ENCODE measurements around the gene KCNAB1.

KCNAB1 gene

DNA sequence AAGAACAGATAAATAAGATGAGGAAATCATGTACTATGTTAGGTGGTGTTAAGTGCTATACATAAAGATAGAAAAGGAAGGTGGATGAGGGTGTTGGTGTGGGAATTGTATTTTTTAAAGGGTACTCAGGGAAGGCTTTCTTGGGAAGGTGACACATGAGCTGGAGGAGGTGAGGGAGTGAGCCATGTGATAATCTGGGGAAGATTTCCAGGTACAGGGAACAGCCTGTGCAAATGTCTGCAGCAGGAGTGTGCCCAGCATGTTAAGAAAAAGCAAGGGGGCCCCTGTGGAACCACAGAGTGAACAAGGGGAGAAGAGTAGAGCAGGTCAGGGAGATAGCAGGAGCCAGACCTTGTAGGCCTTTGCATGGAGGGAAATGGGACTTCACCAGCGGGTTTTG lies 258.9 kb downstream of the KCNAB1 start:
- Histone ChIP-seq H3K27ac (ENCODE audit: low read depth, low read length) (no peak overlapping the region), H3K9ac (ENCODE audit: low read length) (no peak overlapping the region), H3F3A (ENCODE audit: insufficient read depth) (no peaks in the 10 kb centered on the region), H3K9me3 (ENCODE audit: insufficient read depth, low read length) (no peaks in the 10 kb centered on the region), H3K27me3 (ENCODE audit: low read length) (no peaks in the 10 kb centered on the region), H2AFZ (ENCODE audit: low read depth, low read length, severe bottlenecking) (no peak overlapping the region), H3K36me3 (ENCODE audit: low read length) (no peaks in the 10 kb centered on the region), H3K79me2 (ENCODE audit: insufficient read depth, low read length) (no peaks in the 10 kb centered on the region), H3K9me2 (replicated peaks; ENCODE audit: insufficient read depth, low read length) (no peaks in the 10 kb centered on the region), H4K20me1 (ENCODE audit: low read depth, low read length) (no peaks in the 10 kb centered on the region), H3K4me2 (ENCODE audit: low read depth, low read length, poor library complexity, severe bottlenecking) (no peak overlapping the region), H3K4me3 (ENCODE audit: insufficient read depth, low read length, poor library complexity, severe bottlenecking) (no peak overlapping the region)
- TF ChIP-seq, protein P1, sequence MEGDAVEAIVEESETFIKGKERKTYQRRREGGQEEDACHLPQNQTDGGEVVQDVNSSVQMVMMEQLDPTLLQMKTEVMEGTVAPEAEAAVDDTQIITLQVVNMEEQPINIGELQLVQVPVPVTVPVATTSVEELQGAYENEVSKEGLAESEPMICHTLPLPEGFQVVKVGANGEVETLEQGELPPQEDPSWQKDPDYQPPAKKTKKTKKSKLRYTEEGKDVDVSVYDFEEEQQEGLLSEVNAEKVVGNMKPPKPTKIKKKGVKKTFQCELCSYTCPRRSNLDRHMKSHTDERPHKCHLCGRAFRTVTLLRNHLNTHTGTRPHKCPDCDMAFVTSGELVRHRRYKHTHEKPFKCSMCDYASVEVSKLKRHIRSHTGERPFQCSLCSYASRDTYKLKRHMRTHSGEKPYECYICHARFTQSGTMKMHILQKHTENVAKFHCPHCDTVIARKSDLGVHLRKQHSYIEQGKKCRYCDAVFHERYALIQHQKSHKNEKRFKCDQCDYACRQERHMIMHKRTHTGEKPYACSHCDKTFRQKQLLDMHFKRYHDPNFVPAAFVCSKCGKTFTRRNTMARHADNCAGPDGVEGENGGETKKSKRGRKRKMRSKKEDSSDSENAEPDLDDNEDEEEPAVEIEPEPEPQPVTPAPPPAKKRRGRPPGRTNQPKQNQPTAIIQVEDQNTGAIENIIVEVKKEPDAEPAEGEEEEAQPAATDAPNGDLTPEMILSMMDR (IDR thresholded peaks at IDR 0.05; ENCODE audit: insufficient read depth, low read length, poor library complexity, severe bottlenecking): no peak
- no peak for TF ChIP-seq EZH2phosphoT487 (conservative IDR thresholded peaks at IDR 0.05; ENCODE audit: low read length)

DNA sequence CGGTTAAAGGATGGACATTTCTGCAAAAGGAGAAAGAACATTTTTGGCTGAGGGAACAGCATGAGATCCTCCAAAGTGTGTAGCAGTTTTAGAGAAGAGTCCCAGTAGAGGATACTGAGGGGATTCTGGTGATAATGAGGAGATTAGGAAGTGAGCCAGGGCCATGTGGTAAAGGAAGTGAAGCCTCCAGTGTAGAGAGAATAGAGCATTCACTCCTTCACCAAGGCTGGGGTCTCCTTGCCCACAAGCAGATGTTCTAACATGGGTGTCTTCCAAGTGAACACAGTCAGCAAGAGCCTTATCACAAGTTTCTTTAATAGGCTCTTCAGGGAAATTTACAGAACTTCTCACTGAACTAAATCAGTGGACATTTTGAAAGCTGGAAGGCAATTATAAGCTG lies 260.9 kb downstream of the KCNAB1 start:
- no peak for TF ChIP-seq EZH2phosphoT487 (conservative IDR thresholded peaks at IDR 0.05; ENCODE audit: low read length)
- TF ChIP-seq, protein P1 (IDR thresholded peaks at IDR 0.05; ENCODE audit: insufficient read depth, low read length, poor library complexity, severe bottlenecking): no peak
- no peak overlapping the region for H2AFZ ChIP-seq (ENCODE audit: low read depth, low read length, severe bottlenecking)
- no peak overlapping the region for H3K9ac ChIP-seq (ENCODE audit: low read length)
- no peaks in the 10 kb centered on the region for H3K27me3 ChIP-seq (ENCODE audit: low read length)
- no peaks in the 10 kb centered on the region for H3K36me3 ChIP-seq (ENCODE audit: low read length)
- H3K9me2 ChIP-seq (replicated peaks; ENCODE audit: insufficient read depth, low read length): no peaks in the 10 kb centered on the region
- H3K79me2 ChIP-seq (ENCODE audit: insufficient read depth, low read length): no peaks in the 10 kb centered on the region
- H4K20me1 ChIP-seq (ENCODE audit: low read depth, low read length): no peaks in the 10 kb centered on the region
- no peak overlapping the region for H3K27ac ChIP-seq (ENCODE audit: low read depth, low read length)
- no peaks in the 10 kb centered on the region for H3K9me3 ChIP-seq (ENCODE audit: insufficient read depth, low read length)
- H3K4me3 ChIP-seq (ENCODE audit: insufficient read depth, low read length, poor library complexity, severe bottlenecking): no peak overlapping the region
- H3K4me2 ChIP-seq (ENCODE audit: low read depth, low read length, poor library complexity, severe bottlenecking): no peak overlapping the region
- no peaks in the 10 kb centered on the region for H3F3A ChIP-seq (ENCODE audit: insufficient read depth)

DNA sequence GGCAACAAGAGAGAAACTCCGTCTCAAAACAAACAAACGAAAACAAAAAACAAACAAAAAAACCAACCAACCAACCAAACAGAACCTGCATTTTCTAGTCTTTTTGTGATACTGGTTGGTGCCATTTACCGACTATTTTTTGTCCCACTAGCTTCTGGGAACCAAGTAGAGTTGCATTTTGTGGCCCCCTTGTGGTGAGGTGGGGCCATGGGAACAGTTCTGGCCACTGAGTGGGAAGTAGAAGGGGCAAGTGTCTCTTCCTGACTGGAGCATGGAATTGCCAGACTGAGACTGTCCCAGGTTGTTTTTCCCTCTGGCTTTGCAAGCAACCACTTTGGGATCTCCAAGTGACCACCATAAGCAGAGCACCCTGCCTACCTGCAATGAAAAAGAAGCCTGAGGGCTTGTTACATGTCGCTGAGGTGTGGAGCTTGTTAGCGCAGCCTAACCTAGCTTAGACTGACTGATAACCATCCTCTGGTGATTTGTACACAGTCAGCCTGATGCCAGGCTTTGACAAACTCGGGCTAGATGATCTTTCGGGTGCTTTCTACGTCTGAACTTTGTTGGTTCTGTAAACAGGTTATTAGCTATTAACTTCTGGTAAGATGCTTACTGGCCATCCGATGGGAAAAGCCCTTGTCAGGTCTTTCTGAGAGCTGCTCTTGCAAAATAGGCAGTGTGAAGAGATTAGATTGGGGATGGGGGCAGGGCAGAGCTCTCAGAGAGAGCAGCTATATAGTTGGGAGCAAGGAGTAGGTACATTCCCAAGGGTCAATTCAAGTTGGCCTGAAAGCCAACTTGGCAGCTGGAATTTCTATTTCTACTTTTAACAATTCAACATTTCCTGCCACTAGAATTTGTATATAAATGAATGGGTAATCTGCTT lies 262.3 kb downstream of the KCNAB1 start:
- H3K27ac ChIP-seq (ENCODE audit: low read depth, low read length): no peak overlapping the region
- no peaks in the 10 kb centered on the region for H3K36me3 ChIP-seq (ENCODE audit: low read length)
- H4K20me1 ChIP-seq (ENCODE audit: low read depth, low read length): no peaks in the 10 kb centered on the region
- H3K9me2 ChIP-seq (replicated peaks; ENCODE audit: insufficient read depth, low read length): no peaks in the 10 kb centered on the region
- TF ChIP-seq, protein P1 (IDR thresholded peaks at IDR 0.05; ENCODE audit: insufficient read depth, low read length, poor library complexity, severe bottlenecking): peak; percentile 62
- TF ChIP-seq EZH2phosphoT487 (conservative IDR thresholded peaks at IDR 0.05; ENCODE audit: low read length): no peak
- H3K9me3 ChIP-seq (ENCODE audit: insufficient read depth, low read length): no peaks in the 10 kb centered on the region
- no peaks in the 10 kb centered on the region for H3K27me3 ChIP-seq (ENCODE audit: low read length)
- no peak overlapping the region for H3K9ac ChIP-seq (ENCODE audit: low read length)
- no peaks in the 10 kb centered on the region for H3F3A ChIP-seq (ENCODE audit: insufficient read depth)
- no peak overlapping the region for H3K4me3 ChIP-seq (ENCODE audit: insufficient read depth, low read length, poor library complexity, severe bottlenecking)
- no peaks in the 10 kb centered on the region for H3K79me2 ChIP-seq (ENCODE audit: insufficient read depth, low read length)
- H2AFZ ChIP-seq (ENCODE audit: low read depth, low read length, severe bottlenecking): no peak overlapping the region
- no peak overlapping the region for H3K4me2 ChIP-seq (ENCODE audit: low read depth, low read length, poor library complexity, severe bottlenecking)
